Measurements from ENCODE around the gene SYNPR.
"Not testable (repeated sequence)": the region's sequence is repeated elsewhere in the genome, so short reads cannot be mapped to it uniquely, and the experiment has no call there.

SYNPR gene

DNA sequence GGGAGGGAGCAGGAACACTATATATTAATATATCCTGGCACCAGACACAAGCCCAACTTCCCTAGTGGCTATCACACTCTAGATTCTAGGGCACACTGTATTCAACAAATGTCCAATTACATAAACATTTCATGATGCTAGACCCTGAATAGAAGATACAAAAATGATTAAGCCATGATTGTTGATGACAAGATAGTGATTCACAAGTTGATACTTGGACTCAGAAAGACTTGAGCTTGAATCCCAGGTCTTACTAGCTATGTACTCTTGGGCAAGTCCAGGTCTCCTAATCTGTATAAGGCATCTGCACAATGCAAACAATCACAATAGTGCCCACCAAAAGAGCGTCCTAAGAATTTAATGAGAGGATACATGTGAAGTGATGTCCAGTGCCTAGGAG lies 364.4 kb downstream of the SYNPR start:
- DNase-seq, result no peak

DNA sequence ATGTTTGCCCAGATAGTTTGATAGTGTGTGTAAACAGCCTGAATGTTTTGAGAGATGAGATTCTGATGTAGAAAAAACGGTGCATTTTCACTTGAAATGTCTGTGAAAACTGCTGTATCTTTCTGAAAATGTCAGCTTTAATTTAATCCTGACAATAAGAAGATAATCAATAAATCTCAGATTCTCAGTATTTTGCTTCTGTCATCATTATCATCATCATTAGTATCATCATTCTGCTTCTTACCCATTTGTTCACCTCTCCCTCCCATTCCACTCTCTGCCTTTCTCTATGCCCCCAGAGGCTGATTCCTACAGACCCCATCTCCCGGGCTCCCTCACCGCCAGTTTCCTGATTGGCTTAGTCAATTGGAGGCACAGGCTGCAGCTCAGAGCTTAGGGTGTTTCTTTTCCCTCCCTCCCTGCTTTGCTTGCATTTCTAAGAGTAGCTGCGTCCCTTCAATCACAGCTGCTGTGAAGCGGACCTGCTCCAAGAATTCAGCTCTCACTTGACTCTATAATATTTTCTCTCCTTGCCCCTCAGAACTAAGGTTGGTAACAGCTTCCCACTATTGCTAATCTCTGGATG lies 366.2 kb downstream of the SYNPR start:
- no peak for DNase-seq

DNA sequence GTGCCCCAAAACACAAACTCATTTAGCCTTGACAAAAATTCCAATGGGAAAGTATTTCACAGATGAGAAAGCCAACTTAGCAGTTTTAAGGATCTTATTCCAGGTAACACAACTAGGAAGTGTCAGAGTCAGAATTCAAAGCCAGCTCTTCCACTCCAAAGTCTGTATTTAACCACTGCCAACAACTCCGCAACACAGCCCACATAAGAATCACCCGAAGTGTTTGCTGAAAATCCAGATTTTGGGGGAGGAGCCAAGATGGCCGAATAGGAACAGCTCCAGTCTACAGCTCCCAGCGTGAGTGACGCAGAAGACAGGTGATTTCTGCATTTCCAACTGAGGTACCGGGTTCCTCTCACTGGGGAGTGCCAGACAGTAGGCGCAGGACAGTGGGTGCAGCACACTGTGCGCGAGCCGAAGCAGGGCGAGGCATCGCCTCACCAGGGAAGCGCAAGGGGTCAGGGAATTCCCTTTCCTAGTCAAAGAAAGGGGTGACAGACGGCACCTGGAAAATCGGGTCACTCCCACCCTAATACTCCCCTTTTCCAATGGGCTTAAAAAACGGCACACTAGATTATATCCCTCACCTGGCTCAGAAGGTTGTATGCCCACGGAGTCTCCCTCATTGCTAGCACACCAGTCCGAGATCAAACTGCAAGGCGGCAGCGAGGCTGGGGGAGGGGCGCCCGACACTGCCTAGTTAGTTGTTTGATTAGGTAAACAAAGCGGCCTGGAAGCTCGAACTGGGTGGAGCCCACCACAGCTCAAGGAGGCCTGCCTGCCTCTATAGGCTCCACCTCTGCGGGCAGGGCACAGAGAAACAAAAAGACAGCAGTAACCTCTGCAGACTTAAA lies 367.0 kb downstream of the SYNPR start:
- not testable (repeated sequence) for DNase-seq

DNA sequence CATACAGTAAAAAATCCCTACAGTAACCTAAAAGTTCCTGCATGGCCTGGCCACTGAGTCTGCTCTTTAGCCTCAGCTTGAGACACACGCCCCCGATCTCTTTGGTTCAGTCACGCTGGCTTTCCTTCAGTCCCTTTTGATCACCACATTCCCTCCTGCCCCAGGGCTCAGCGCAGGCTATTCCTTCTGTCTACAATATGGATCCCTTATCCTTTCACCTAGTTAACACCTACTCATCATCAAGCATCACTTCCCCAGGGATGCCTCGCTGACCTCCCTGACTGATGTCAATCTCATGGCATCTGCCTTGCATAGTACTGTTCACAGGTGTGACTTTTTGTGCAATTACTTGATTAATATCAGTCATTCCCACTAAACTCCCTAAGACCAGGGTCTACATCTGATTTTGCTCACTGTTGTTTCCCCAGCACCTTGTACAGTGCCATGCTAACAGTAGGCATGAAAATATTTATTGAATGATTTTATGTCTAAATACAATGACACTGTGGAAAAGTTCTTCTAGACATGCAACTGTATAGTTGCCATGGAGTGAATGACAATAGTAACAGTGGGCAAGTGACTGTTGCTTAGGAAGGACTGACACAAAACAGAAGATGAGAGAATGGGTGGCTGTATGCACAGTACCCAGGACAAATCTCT lies 374.1 kb downstream of the SYNPR start, which contains the start of gene SNTN:
Gene SNTN (plus strand): TSS at position 610 of the 660 bp plus-strand sequence. CDS start 13 bp downstream, at position 623.
- no peak for DNase-seq

DNA sequence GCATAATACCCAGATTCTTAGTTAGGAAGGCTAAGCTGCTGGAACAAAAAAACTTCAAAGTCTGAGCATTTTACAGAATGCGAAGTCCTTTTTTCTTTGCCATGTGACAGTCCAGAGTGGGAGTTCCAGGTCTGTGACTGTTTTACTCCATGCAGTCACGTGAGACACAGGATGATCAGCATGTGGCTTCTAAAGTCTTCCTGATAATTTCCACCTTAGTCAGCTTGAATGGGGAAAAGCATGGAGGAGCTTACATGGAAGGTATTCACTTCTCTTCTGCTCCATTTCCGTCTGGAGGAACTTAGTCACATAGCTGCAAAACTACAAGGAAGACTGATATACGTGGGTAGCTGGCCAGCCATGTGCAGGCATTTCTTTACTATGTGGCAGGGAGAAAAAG lies 376.1 kb downstream of the SYNPR start:
- DNase-seq, result no peak

DNA sequence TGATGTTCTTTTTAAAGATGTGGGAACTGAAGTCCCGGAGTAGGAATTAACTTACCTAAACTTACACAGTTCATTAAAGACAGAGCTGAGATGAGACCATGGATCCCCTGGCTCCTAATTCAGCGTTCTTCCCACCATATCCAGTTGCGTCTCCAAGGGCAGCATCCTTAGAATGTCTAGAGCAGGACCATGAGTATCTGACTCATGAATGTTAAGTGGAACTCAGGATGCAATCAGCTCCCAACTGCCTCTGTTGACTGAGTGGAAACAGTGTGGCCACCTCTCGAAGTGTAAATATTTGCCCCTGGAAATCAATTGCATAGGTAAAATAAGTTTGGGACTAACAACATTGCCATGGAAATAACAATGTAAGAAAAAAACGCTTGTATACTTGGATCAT lies 376.8 kb downstream of the SYNPR start:
- no peak for DNase-seq

DNA sequence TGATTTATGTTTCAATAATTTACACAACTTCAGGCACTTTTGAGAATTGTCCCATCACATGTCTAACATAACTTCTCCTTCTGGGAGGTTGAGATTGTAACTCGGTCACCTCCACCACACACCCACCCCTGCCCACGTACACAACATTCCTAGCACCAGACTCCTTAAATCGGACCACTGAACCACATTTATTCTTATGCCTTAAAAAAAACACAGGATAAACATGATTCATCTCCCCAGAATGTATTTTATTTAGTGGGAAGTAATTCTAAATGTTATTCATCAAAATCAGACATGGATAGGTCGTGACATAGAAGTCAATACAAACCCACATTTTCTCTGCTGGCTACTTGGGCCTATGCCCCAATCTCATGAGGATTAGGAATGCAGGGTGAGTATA lies 377.4 kb downstream of the SYNPR start:
- DNase-seq, result no peak

DNA sequence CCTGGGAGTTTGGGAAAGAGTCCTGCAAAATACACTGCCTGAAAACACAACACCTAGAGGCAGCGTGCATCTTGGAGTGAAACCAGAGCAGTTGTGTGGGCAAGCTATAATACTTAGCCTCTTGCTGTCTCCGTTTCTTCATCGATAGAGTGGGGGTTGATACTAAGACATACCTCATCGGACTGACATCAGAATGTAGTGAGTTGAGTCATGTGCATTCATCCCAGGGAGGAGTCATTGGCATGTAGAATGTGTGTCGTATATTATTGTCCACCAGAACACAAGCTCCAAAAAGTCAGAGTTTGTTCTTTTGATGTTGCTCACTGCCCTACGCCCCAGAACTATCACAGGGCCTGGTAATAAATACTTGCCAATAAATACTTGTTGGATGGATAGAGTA lies 378.7 kb downstream of the SYNPR start:
- no peak for DNase-seq

DNA sequence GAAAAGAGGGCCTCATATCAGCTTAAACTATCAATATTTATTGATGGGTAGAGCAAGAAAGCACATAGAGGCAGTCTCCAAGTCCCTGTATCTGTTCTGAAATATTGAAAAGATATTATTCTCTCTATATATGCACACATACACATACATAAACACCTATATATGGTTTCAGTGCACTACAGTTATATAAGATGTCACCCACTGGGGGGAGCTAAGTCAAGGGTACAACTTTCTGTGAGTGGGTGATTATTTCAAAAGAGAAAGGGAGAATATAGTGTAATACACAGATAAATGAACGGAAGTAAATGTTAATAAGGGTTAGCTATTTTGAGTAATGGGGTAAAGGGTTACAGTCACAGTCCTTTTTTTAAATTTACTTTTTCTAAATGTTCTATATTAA lies 383.1 kb downstream of the SYNPR start:
- no peak for DNase-seq

DNA sequence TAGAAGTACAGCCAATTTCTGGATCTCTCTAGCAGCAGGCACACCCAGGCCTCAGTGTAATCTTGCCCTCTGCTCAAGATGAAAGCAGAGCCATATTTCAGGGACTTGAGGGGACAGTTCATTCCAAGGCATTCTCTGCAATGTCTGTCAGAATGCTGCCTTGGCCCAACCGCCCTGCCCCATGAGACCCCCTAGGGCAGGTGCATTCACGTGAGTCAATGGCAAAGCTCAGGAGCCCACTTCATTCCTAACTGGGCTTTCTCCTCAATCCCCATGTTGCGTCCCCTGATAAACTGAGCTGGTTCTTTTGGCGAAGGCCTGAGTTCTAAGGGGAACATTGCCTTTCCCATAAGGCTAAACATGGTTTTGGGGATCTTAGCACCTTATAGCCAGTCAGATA lies 383.9 kb downstream of the SYNPR start:
- DNase-seq, result no peak

DNA sequence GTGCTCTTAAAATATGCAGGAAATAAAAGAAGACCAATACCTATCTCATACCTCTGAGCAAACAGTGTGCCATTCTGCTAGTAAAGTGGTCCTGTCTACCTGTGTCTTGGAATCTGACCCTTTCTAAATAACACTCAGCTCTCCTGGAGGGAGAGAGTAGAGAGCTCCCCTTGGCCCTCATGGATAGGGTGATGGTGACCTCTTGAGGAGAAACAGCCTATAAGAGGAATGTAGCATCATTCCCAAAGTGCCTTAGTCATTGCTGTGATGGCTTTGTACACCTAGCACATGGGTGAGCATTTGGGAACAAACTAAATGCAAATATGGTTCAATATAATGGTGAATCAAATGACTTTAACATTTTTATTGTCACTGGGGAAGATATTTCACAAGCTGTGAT lies 384.4 kb downstream of the SYNPR start:
- DNase-seq, result no peak
